ENCODE data around the gene SARDH.

DNA sequence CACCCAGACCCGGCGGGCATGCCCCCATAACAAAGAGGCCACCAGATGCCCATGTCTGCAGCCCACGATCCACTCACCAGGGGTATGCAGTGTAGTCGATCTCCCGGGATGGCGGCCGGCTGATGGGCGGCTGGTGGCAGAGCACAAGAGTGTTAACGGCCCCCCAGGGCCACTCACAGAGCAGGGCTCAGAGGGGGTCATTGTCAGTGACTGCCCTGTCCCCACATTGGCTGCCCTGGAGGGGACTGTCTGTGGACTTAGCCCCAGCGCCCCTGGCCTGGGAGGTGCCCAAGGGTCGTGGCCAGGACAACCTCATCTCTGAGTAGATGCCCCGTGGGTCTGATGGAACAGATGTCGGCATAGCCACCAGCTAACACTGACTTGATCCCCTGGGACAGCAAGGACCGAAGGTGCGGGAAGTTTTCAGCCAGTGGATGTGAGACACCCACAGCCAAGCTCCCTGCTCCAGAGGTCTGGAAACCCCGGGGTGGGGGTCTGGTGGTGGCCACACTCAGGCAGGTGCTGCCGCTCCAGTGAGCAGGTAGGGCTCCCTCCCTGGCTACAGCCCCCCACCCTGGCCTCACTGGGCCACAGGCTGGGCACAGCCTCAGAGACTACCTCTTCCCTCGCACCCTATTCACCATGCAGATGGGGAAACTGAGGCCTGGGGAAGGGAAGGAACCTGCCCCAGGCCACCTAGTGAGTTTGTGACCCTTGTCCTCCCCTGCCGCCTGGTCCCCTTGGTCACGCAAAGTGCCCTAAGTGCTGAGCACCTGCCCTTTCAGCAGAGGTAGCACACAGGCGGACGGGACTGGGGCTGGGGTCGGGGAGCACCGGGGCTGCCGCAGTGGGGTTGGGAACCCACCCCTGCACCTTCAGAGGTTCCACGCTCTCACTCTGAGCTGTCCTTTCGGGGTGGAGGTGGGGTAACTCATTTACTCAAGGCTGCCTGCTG is 38.1 kb upstream of the SARDH start:
- TF ChIP-seq, protein P1, sequence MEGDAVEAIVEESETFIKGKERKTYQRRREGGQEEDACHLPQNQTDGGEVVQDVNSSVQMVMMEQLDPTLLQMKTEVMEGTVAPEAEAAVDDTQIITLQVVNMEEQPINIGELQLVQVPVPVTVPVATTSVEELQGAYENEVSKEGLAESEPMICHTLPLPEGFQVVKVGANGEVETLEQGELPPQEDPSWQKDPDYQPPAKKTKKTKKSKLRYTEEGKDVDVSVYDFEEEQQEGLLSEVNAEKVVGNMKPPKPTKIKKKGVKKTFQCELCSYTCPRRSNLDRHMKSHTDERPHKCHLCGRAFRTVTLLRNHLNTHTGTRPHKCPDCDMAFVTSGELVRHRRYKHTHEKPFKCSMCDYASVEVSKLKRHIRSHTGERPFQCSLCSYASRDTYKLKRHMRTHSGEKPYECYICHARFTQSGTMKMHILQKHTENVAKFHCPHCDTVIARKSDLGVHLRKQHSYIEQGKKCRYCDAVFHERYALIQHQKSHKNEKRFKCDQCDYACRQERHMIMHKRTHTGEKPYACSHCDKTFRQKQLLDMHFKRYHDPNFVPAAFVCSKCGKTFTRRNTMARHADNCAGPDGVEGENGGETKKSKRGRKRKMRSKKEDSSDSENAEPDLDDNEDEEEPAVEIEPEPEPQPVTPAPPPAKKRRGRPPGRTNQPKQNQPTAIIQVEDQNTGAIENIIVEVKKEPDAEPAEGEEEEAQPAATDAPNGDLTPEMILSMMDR (IDR thresholded peaks at IDR 0.05), result no peak
- no peak for TF ChIP-seq POLR2A (IDR thresholded peaks at IDR 0.05)
